CD4-positive, alpha-beta memory T cell (primary cell): ENCODE data around the gene ATP6V0B. TPM values are rescaled to one million over a fixed set of nuclear protein-coding genes. Genes with fewer than 3 reads are reported as not detected.

ENCODE experiments used
- CTCF ChIA-PET: fragments of 350-600 bp; sonication (Branson Sonifier 250); formaldehyde crosslinking; loops from one replicate; lab custom pipeline; 2021; ENCODE audit warnings: inconsistent platforms; ENCODE audit not compliant: partially characterized antibody; lab: Charles Lee
- POLR2A ChIA-PET: fragments of 350-600 bp; sonication (Branson Sonifier 250); formaldehyde crosslinking; loops from one replicate; lab custom pipeline; 2021; ENCODE audit not compliant: partially characterized antibody; lab: Charles Lee
- DNase-seq, 5 donors: peaks; one replicate each; pipeline versions ENCODE4 v3.0.0 to v3.0.0-alpha.2; 2020 to 2022; ENCODE audit warnings: mixed read lengths in 1 of 5
- H3K27ac ChIP-seq: one replicate; pipeline ENCODE4 v1.7.0; 2013; ENCODE audit warnings: low read depth, low read length
- H3K27me3 ChIP-seq: 2 replicates; pipeline ENCODE4 v1.7.0; 2013; ENCODE audit warnings: mild to moderate bottlenecking, low read length, moderate library complexity; ENCODE audit not compliant: insufficient read depth
- H3K36me3 ChIP-seq: 2 replicates; pipeline ENCODE4 v1.7.0; 2013; ENCODE audit warnings: mild to moderate bottlenecking, low read length, moderate library complexity; ENCODE audit not compliant: insufficient read depth
- H3K4me1 ChIP-seq: 2 replicates; pipeline ENCODE4 v1.7.0; 2013; ENCODE audit warnings: mild to moderate bottlenecking, low read length, moderate library complexity; ENCODE audit not compliant: insufficient read depth
- H3K4me3 ChIP-seq, 2 donors: one replicate each; pipeline ENCODE4 v1.7.0; 2013; ENCODE audit warnings: low read length in 2 of 2, mild to moderate bottlenecking in 1 of 2
- H3K9me3 ChIP-seq, 2 donors: one replicate each; pipeline ENCODE4 v1.7.0; 2013; ENCODE audit warnings: low read length in 2 of 2, control low read depth in 1 of 2; ENCODE audit not compliant: control insufficient read depth in 1 of 2
- H3K27ac Mint-ChIP-seq, 7 donors: one replicate each; pipeline ENCODE4 v1.8.0; 2020 to 2021; ENCODE audit warnings: mixed read lengths in 7 of 7, mild to moderate bottlenecking in 6 of 7, inconsistent platforms in 3 of 7, moderate library complexity in 3 of 7
- H3K27me3 Mint-ChIP-seq, 2 donors: one replicate each; pipeline ENCODE4 v1.8.0; 2020 to 2021; ENCODE audit warnings: mixed read lengths in 2 of 2
- H3K36me3 Mint-ChIP-seq, 2 donors: one replicate each; pipeline ENCODE4 v1.8.0; 2020 to 2021; ENCODE audit warnings: mixed read lengths in 2 of 2, inconsistent platforms in 1 of 2, mild to moderate bottlenecking in 1 of 2
- H3K4me1 Mint-ChIP-seq, 4 donors: one replicate each; pipeline ENCODE4 v1.8.0; 2020 to 2021; ENCODE audit warnings: mixed read lengths in 4 of 4, mild to moderate bottlenecking in 1 of 4
- H3K4me3 Mint-ChIP-seq, 8 donors: one replicate each; pipeline ENCODE4 v1.8.0; 2020 to 2021; ENCODE audit warnings: mixed read lengths in 8 of 8, mild to moderate bottlenecking in 7 of 8, moderate library complexity in 6 of 8, inconsistent platforms in 3 of 8
- H3K9me3 Mint-ChIP-seq, 8 donors: one replicate each; pipeline ENCODE4 v1.8.0; 2020 to 2021; ENCODE audit warnings: mixed read lengths in 8 of 8, mild to moderate bottlenecking in 5 of 8, inconsistent platforms in 3 of 8, moderate library complexity in 1 of 8
- intact Hi-C: fragments of 100-400 bp; cut with micrococcal nuclease; formaldehyde crosslinking; loops from one replicate; pipeline ENCODE4 v1.15.1; 2023
- polyA plus RNA-seq, 2 donors: library from polyadenylated mRNA; unstranded; fragments of 300-500 nt; fragmentation: Illumina TruSeq; gene quantifications; one replicate each; pipeline ENCODE4 v1.2.3, GENCODE V29; 2021
- total RNA-seq, 2 experiments: library from RNA; stranded (reverse); gene quantifications; one replicate each; pipeline ENCODE4 v1.2.3, GENCODE V29; 2021

The ATP6V0B gene
- total and polyA plus RNA-seq, 4 experiments from 2014 or later = 59.8 to 310 (median 130) TPM

GRCh38 chr1:43973981-43974442, 748 bp upstream of the ATP6V0B start:
- peak overlapping the region; percentile 83 for H3K27ac ChIP-seq
- no peaks in the 10 kb centered on the region for H3K27me3 ChIP-seq
- Mint-ChIP-seq H3K9me3 (peaks cover 0 to 2% (median 0%) of the 10 kb centered on the region in 8 donors), H3K27ac (peak overlapping the region; percentile 95 to 98 (median 96)), H3K4me3 (peak overlapping the region; percentile 90 to 98 (median 92)), H3K4me1 (peaks cover 47 to 76% (median 63%) of the 10 kb centered on the region in 4 donors), H3K36me3 (peaks cover 24 to 57% of the 10 kb centered on the region in 2 donors), H3K27me3 (no peaks in the 10 kb centered on the region)
- no peak for DNase-seq
- no peaks in the 10 kb centered on the region for H3K9me3 ChIP-seq
- H3K36me3 ChIP-seq = peaks cover 29% of the 10 kb centered on the region
- intact Hi-C loops = loop anchor here (1.0 kb wide), 2 partner anchors 28 to 56 kb away; partner anchors contain the start of gene IPO13
- peak overlapping the region; percentile 81 to 96 for H3K4me3 ChIP-seq
- H3K4me1 ChIP-seq = peaks cover 56% of the 10 kb centered on the region
- CTCF ChIA-PET = interaction anchor here (1.6 kb wide), 1 partner anchor 16 kb away, joined by 8 read pairs; no protein-coding TSS in a partner anchor
- POLR2A ChIA-PET = interaction anchor here (1.1 to 5.7 kb wide), 5 partner anchors 18 to 607 kb away, joined by 3 to 44 read pairs (median 6); partner anchors contain the start of genes CCDC24, IPO13, KDM4A and SLC6A9

- Mint-ChIP-seq H3K9me3 (no peaks in the 10 kb centered on the region), H3K36me3 (peaks cover 24 to 52% of the 10 kb centered on the region in 2 donors), H3K4me1 (peaks cover 40 to 73% (median 55%) of the 10 kb centered on the region in 4 donors), H3K4me3 (peak overlapping the region; percentile 90 to 98 (median 93)), H3K27me3 (no peaks in the 10 kb centered on the region), H3K27ac (peak overlapping the region; percentile 87 to 98 (median 95))
- Histone ChIP-seq H3K4me1 (peaks cover 54% of the 10 kb centered on the region), H3K4me3 (peak overlapping the region; percentile 90 to 96), H3K36me3 (peaks cover 29% of the 10 kb centered on the region), H3K27me3 (no peaks in the 10 kb centered on the region), H3K9me3 (no peaks in the 10 kb centered on the region), H3K27ac (peak overlapping the region; percentile 83)
- CTCF ChIA-PET = interaction anchor here (1.1 to 1.8 kb wide), 4 partner anchors 15 to 31 kb away, joined by 4 to 8 read pairs (median 6); no protein-coding TSS in a partner anchor
- intact Hi-C loops = loop anchor here (1.0 kb wide), 1 partner anchor 16 kb away; the partner anchor contains the start of gene CCDC24
- DNase-seq = peak; percentile 48 to 70 (median 50)
- POLR2A ChIA-PET = interaction anchor here (0.9 to 5.7 kb wide), 10 partner anchors 11 to 803 kb away, joined by 3 to 44 read pairs (median 6); partner anchors contain the start of genes CCDC24, CFAP57, EBNA1BP2 and IPO13
Observed at GRCh38 chr1:43975249-43975961, 645 bp downstream of the ATP6V0B start.

GRCh38 chr1:43976045-43976444, 1.3 kb downstream of the ATP6V0B start:
- POLR2A ChIA-PET = interaction anchor here (1.0 to 5.7 kb wide), 6 partner anchors 13 to 656 kb away, joined by 4 to 44 read pairs (median 8); partner anchors contain the start of genes CCDC24, IPO13 and ST3GAL3
- H3K27ac Mint-ChIP-seq = peak overlapping the region; percentile 87 to 98 (median 95)
- peaks cover 38 to 71% (median 54%) of the 10 kb centered on the region in 4 donors for H3K4me1 Mint-ChIP-seq

GRCh38 chr1:43976890-43977289, 2.1 kb downstream of the ATP6V0B start:
- ChIA-PET POLR2A (interaction anchor here (1.1 to 3.0 kb wide), 3 partner anchors 12 to 54 kb away, joined by 4 to 11 read pairs (median 6); no protein-coding TSS in a partner anchor), CTCF (no interaction called here)
- H3K27ac ChIP-seq = no peak overlapping the region
- DNase-seq = no peak
- no peaks in the 10 kb centered on the region for H3K9me3 ChIP-seq
- Mint-ChIP-seq H3K4me3 (peak overlapping the region; percentile 22 to 98 (median 70)), H3K36me3 (peaks cover 24 to 52% of the 10 kb centered on the region in 2 donors), H3K4me1 (peaks cover 37 to 68% (median 53%) of the 10 kb centered on the region in 4 donors), H3K27me3 (no peaks in the 10 kb centered on the region), H3K27ac (peak overlapping the region in 2 of 7 donors; percentile 70 to 96), H3K9me3 (no peaks in the 10 kb centered on the region)
- intact Hi-C loops = no loop called here
- H3K27me3 ChIP-seq = no peaks in the 10 kb centered on the region
- H3K36me3 ChIP-seq = peaks cover 29% of the 10 kb centered on the region
- no peak overlapping the region for H3K4me3 ChIP-seq
- peaks cover 48% of the 10 kb centered on the region for H3K4me1 ChIP-seq

More at GRCh38 chr1:43976045-43976444, 1.3 kb downstream of the ATP6V0B start:
- no peaks in the 10 kb centered on the region for H3K27me3 Mint-ChIP-seq
- Histone ChIP-seq H3K27me3 (no peaks in the 10 kb centered on the region), H3K9me3 (no peaks in the 10 kb centered on the region), H3K36me3 (peaks cover 29% of the 10 kb centered on the region), H3K4me3 (peak overlapping the region in 1 of 2 donors; percentile 96), H3K27ac (peak overlapping the region; percentile 83), H3K4me1 (peaks cover 48% of the 10 kb centered on the region)
- DNase-seq = no peak
- intact Hi-C loops = no loop called here
- H3K4me3 Mint-ChIP-seq = peak overlapping the region; percentile 90 to 98 (median 93)
- CTCF ChIA-PET = interaction anchor here (1.1 to 1.8 kb wide), 3 partner anchors 29 to 30 kb away, joined by 4 to 7 read pairs (median 5); no protein-coding TSS in a partner anchor
- H3K36me3 Mint-ChIP-seq = peaks cover 24 to 52% of the 10 kb centered on the region in 2 donors
- H3K9me3 Mint-ChIP-seq = no peaks in the 10 kb centered on the region

GRCh38 chr1:43977376-43978263, 2.9 kb downstream of the ATP6V0B start:
- Mint-ChIP-seq H3K4me1 (peaks cover 39 to 68% (median 51%) of the 10 kb centered on the region in 4 donors), H3K9me3 (no peaks in the 10 kb centered on the region), H3K36me3 (peaks cover 24 to 50% of the 10 kb centered on the region in 2 donors), H3K27me3 (no peaks in the 10 kb centered on the region), H3K27ac (peak overlapping the region in 4 of 7 donors; percentile 0 to 96 (median 31)), H3K4me3 (peak overlapping the region; percentile 5 to 98 (median 76))
- intact Hi-C loops = no loop called here
- Histone ChIP-seq H3K36me3 (peaks cover 25% of the 10 kb centered on the region), H3K9me3 (no peaks in the 10 kb centered on the region), H3K27ac (no peak overlapping the region), H3K4me1 (peaks cover 48% of the 10 kb centered on the region), H3K4me3 (no peak overlapping the region), H3K27me3 (no peaks in the 10 kb centered on the region)
- POLR2A ChIA-PET = interaction anchor here (1.0 to 3.0 kb wide), 3 partner anchors 10 to 15 kb away, joined by 3 to 11 read pairs (median 4); no protein-coding TSS in a partner anchor
- CTCF ChIA-PET = no interaction called here
- no peak for DNase-seq

- Histone ChIP-seq H3K36me3 (peaks cover 23% of the 10 kb centered on the region), H3K4me3 (no peak overlapping the region), H3K27me3 (no peaks in the 10 kb centered on the region), H3K27ac (no peak overlapping the region), H3K9me3 (no peaks in the 10 kb centered on the region), H3K4me1 (peaks cover 48% of the 10 kb centered on the region)
- Mint-ChIP-seq H3K4me1 (peaks cover 40 to 66% (median 51%) of the 10 kb centered on the region in 4 donors), H3K36me3 (peaks cover 21 to 47% of the 10 kb centered on the region in 2 donors), H3K27me3 (no peaks in the 10 kb centered on the region), H3K4me3 (peak overlapping the region; percentile 58 to 98 (median 82)), H3K27ac (peak overlapping the region in 6 of 7 donors; percentile 62 to 96 (median 71)), H3K9me3 (no peaks in the 10 kb centered on the region)
- no peak for DNase-seq
- ChIA-PET POLR2A (interaction anchor here (1.0 kb wide), 1 partner anchor 9 kb away, joined by 3 read pairs; no protein-coding TSS in a partner anchor), CTCF (no interaction called here)
- intact Hi-C loops = no loop called here
Observed at GRCh38 chr1:43978264-43978550, 3.4 kb downstream of the ATP6V0B start.
